ENCODE results near the gene STX4. TPM values are rescaled to one million over a fixed set of nuclear protein-coding genes. Genes with fewer than 3 reads are reported as not detected.

STX4 gene
- total RNA-seq, 1 donor from 2014 or later = 21.9 TPM

DNA sequence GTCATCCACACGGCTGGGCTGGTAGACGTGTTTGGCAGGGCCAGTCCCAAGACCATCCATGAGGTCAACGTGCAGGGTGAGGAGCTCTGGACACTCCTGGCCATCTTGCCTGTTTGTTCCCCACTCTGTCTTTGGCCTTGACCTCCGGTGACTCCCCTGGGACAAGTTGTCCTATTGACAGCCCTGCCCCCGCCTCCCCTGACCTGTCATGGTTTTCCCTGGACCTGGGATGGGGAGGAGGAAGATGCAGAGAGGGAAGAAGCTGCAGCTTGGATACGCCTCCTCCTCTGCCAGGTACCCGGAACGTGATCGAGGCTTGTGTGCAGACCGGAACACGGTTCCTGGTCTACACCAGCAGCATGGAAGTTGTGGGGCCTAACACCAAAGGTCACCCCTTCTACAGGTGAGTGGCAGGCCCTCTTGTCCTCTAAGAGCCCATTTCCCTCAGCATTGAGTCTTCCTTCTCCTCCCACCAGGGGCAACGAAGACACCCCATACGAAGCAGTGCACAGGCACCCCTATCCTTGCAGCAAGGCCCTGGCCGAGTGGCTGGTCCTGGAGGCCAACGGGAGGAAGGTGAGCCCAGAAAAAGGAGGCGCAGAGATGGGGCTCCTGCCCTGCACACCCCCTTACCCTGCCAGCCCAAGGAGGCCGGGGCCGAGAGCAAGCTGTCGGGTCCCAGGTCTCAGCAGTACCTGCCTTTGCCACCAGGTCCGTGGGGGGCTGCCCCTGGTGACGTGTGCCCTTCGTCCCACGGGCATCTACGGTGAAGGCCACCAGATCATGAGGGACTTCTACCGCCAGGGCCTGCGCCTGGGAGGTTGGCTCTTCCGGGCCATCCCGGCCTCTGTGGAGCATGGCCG lies 47.0 kb upstream of the STX4 start:
- Mint-ChIP-seq H3K4me1 (no peaks in the 10 kb centered on the region), H3K36me3 (ENCODE audit: low read depth) (peaks cover 5% of the 10 kb centered on the region), H3K27me3 (ENCODE audit: low read depth) (no peaks in the 10 kb centered on the region), H3K4me3 (peak overlapping the region; percentile 69), H3K9me3 (no peaks in the 10 kb centered on the region), H3K27ac (ENCODE audit: unreplicated experiment) (no peak overlapping the region)
- TF ChIP-seq, protein P1, sequence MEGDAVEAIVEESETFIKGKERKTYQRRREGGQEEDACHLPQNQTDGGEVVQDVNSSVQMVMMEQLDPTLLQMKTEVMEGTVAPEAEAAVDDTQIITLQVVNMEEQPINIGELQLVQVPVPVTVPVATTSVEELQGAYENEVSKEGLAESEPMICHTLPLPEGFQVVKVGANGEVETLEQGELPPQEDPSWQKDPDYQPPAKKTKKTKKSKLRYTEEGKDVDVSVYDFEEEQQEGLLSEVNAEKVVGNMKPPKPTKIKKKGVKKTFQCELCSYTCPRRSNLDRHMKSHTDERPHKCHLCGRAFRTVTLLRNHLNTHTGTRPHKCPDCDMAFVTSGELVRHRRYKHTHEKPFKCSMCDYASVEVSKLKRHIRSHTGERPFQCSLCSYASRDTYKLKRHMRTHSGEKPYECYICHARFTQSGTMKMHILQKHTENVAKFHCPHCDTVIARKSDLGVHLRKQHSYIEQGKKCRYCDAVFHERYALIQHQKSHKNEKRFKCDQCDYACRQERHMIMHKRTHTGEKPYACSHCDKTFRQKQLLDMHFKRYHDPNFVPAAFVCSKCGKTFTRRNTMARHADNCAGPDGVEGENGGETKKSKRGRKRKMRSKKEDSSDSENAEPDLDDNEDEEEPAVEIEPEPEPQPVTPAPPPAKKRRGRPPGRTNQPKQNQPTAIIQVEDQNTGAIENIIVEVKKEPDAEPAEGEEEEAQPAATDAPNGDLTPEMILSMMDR (conservative IDR thresholded peaks at IDR 0.05) = no peak
- DNase-seq (ENCODE audit: low read depth, low spot score) = no peak

- Mint-ChIP-seq H3K4me3 (no peak overlapping the region), H3K4me1 (no peaks in the 10 kb centered on the region), H3K27me3 (ENCODE audit: low read depth) (no peaks in the 10 kb centered on the region), H3K36me3 (ENCODE audit: low read depth) (peaks cover 1% of the 10 kb centered on the region), H3K9me3 (no peaks in the 10 kb centered on the region), H3K27ac (ENCODE audit: unreplicated experiment) (no peak overlapping the region)
- no peak for DNase-seq (ENCODE audit: low read depth, low spot score)
- TF ChIP-seq, protein P1 (conservative IDR thresholded peaks at IDR 0.05) = no peak
These were observed 45.7 kb upstream of the STX4 start for GRCh38 chr16:30987581-30988190.

- no peaks in the 10 kb centered on the region for H3K27me3 Mint-ChIP-seq (ENCODE audit: low read depth)
- no peak for DNase-seq (ENCODE audit: low read depth, low spot score)
- no peak overlapping the region for H3K4me3 Mint-ChIP-seq
- no peaks in the 10 kb centered on the region for H3K36me3 Mint-ChIP-seq (ENCODE audit: low read depth)
- TF ChIP-seq, protein P1 (conservative IDR thresholded peaks at IDR 0.05) = no peak
- no peak overlapping the region for H3K27ac Mint-ChIP-seq (ENCODE audit: unreplicated experiment)
- no peaks in the 10 kb centered on the region for H3K9me3 Mint-ChIP-seq
- H3K4me1 Mint-ChIP-seq = no peaks in the 10 kb centered on the region
These were observed 43.8 kb upstream of the STX4 start for GRCh38 chr16:30989469-30990047.

DNA sequence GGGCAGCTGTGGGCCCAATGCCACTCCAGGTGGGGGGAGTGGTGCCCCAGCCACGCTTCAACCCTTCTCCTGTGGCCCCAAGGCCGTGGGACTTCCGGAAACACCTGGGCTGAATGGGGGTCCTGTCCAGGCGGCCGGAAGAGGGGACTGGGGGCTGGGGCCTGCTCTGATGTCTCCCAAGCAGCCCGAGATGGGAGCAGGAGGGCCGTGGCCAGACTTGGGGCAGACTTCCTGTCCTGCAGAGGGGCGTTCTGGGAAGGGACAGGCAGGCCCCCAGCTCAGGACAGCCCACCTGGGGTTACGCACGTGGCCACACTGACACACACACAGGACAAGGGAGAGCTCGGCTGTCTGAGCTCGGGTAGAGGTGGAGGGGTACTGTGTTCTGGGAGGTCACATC lies 43.3 kb upstream of the STX4 start:
- H3K27me3 Mint-ChIP-seq (ENCODE audit: low read depth) = peaks cover 1% of the 10 kb centered on the region
- TF ChIP-seq, protein P1 (conservative IDR thresholded peaks at IDR 0.05) = no peak
- no peak overlapping the region for H3K27ac Mint-ChIP-seq (ENCODE audit: unreplicated experiment)
- H3K4me3 Mint-ChIP-seq = no peak overlapping the region
- DNase-seq (ENCODE audit: low read depth, low spot score) = no peak
- H3K9me3 Mint-ChIP-seq = no peaks in the 10 kb centered on the region
- H3K36me3 Mint-ChIP-seq (ENCODE audit: low read depth) = no peaks in the 10 kb centered on the region
- no peaks in the 10 kb centered on the region for H3K4me1 Mint-ChIP-seq

GRCh38 chr16:30991052-30991451 lies 42.3 kb upstream of the STX4 start:
- peak overlapping the region; percentile 27 for H3K27ac Mint-ChIP-seq (ENCODE audit: unreplicated experiment)
- TF ChIP-seq, protein P1 (conservative IDR thresholded peaks at IDR 0.05) = no peak
- H3K4me1 Mint-ChIP-seq = peaks cover under 1% of the 10 kb centered on the region
- no peaks in the 10 kb centered on the region for H3K36me3 Mint-ChIP-seq (ENCODE audit: low read depth)
- no peak overlapping the region for H3K4me3 Mint-ChIP-seq
- peaks cover 3% of the 10 kb centered on the region for H3K27me3 Mint-ChIP-seq (ENCODE audit: low read depth)
- DNase-seq (ENCODE audit: low read depth, low spot score) = no peak
- no peaks in the 10 kb centered on the region for H3K9me3 Mint-ChIP-seq

Measured in neural crest cell (in vitro differentiated cells).